Motor neuron (in vitro differentiated cells): ENCODE results near the gene SLC43A3. TPM values are rescaled to one million over a fixed set of nuclear protein-coding genes. Genes with fewer than 3 reads are reported as not detected.

Experiments
- ATAC-seq, 8 experiments: fragments of 200-7000 bp; cut with Tn5 transposase; replicated peaks in 6 of 8; 2 replicates each; pipeline ENCODE4 v1.8.0; 2021; ENCODE audit warnings: mild to moderate bottlenecking in 8 of 8, moderate library complexity in 8 of 8
- H3K27ac ChIP-seq, 2 donors: fragments of 250-450 bp; sonication (Bioruptor Pico); 2 replicates each; pipeline ENCODE4 v1.9.0; 2021; ENCODE audit warnings: antibody characterized with exemption in 2 of 2, mild to moderate bottlenecking in 2 of 2, moderate library complexity in 1 of 2
- H3K4me1 ChIP-seq, 2 donors: fragments of 250-450 bp; sonication (Bioruptor Pico); replicated peaks in 1 of 2; 2 replicates each; pipeline ENCODE4 v1.6.1; 2021; ENCODE audit warnings: antibody characterized with exemption in 2 of 2, mild to moderate bottlenecking in 2 of 2, moderate library complexity in 1 of 2
- H3K4me3 ChIP-seq, 5 donors: fragments of 250-450 bp; sonication (Bioruptor Pico); 2 replicates each; pipeline ENCODE4 v1.9.0; 2021; ENCODE audit warnings: antibody characterized with exemption in 5 of 5, mild to moderate bottlenecking in 5 of 5, moderate library complexity in 4 of 5
- WGBS, 10 experiments: fragments of 450-650 bp; shearing (Covaris generic); methylation state at CpG; one replicate each; pipeline ENCODE4 v1.0.0; 2022; 5-methylcytosine and 5-hydroxymethylcytosine counted together
- in situ Hi-C, 9 experiments: fragments of 400-800 bp; cut with MboI; loops; one replicate each; pipeline ENCODE4 v1.15.0; 2021; ENCODE audit warnings: low sequenced_read_pairs in 9 of 9, low pct_unique_long_range_greater_than_20kb in 2 of 9; ENCODE audit not compliant: unreplicated experiment in 9 of 9
- total RNA-seq, 8 experiments: library from RNA; unstranded; fragments of 300-600 nt; gene quantifications; 2 replicates each; pipeline versions ENCODE4 v1.2.3 to v1.2.4, GENCODE V29; 2022

The SLC43A3 gene
- total RNA-seq, 8 experiments from 2014 or later: 0.43 to 25.8 (median 3.0) TPM

DNA sequence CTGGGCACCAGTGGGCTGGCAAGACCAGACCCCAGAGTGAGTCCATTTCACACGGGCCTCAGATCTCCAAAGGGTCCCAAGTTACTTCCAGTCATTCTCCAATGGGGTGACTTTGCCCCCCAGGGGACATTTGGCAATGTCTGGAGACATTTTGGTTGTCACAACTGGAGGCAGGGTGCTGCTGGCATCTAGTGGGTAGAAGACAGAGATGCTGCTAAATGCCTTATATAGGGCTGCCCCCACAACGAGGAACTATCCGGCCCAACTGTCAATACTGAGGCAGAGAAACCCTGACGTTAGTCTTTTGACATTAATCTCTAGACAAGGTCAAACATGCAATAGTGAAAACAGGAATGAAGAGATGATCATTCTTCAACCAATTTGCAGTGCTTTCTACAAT, 39.8 kb upstream of the SLC43A3 start:
- WGBS, 10 experiments: 0 to 79% (median 40%) methylated on average over 1 to 3 of the region's 4 CpGs; no CpG with 5 or more reads in 5 of the 10 experiments
- Histone ChIP-seq H3K27ac (no peak overlapping the region), H3K4me3 (no peak overlapping the region), H3K4me1 (peaks cover 24 to 29% of the 10 kb centered on the region in 2 donors)
- in situ Hi-C loops: loop anchor here in 1 of 9 experiments (25.0 kb wide), 1 partner anchor 129 kb away; the partner anchor contains the start of genes P2RX3 and SSRP1
- ATAC-seq: no peak

GRCh38 chr11:57464539-57465181, 37.7 kb upstream of the SLC43A3 start:
- WGBS, 10 experiments: 63 to 100% (median 82%) methylated on average over 1 to 12 of the region's 30 CpGs; no CpG with 5 or more reads in 2 of the 10 experiments
- Histone ChIP-seq H3K4me1 (peaks cover 24 to 32% of the 10 kb centered on the region in 2 donors), H3K27ac (peak overlapping the region in 1 of 2 donors; percentile 77), H3K4me3 (no peak overlapping the region)
- no peak for ATAC-seq
- in situ Hi-C loops: loop anchor here in 1 of 9 experiments (25.0 kb wide), 1 partner anchor 127 kb away; the partner anchor contains the start of genes P2RX3 and SSRP1

DNA sequence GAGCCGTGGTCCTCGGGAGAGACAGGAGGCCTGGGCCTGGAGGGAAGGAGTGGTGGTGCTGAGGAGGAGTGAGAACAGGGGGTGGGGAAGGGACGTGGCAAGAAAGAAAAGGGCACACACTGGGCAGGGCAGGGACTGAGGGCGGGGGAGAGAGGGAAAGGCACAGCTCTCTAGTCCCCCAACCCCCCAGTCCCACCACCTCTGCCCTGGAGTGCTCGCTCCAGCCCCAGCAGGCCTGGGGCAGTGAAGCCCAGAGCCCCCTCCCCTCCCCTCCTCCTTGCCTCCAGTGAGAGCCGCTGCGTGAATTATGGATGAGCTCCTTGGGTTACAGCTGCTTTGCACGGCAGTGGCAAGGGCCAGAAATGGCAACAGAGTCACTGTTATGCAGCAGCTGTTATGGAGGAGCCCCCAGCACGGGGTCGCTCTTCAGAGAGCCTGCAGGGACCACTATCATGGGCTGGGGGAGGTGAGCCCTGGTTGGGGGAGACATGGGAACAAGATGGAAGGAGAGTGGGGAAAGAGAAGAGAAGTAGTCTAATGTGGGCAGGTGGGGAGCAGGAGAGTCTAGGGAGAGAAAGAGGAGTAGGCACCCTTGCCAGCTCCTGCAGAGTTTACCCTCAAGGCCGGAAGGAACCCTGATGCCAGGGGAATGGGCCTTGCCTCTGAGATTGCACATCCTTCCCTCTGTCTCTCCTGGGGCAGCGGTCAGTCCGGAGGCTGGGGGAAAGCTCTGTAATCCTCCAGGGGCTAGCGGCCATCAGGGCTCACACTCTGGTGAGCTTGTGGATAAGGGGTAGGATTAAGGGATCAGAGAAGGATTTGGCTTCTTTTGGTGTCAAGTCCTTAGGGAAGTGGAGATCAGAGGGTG, 37.0 kb upstream of the SLC43A3 start:
- in situ Hi-C loops: loop anchor here in 1 of 9 experiments (25.0 kb wide), 1 partner anchor 127 kb away; the partner anchor contains the start of genes P2RX3 and SSRP1
- peak overlapping the region in 3 of 5 donors; percentile 0 to 16 (median 1) for H3K4me3 ChIP-seq
- 37 to 100% (median 70%) methylated on average over 1 to 5 of the region's 14 CpGs; no CpG with 5 or more reads in 6 of the 10 experiments for WGBS, 10 experiments
- ATAC-seq: peak in 6 of 8 experiments; percentile 17 to 83 (median 76)
- peaks cover 32 to 34% of the 10 kb centered on the region in 2 donors for H3K4me1 ChIP-seq
- peak overlapping the region; percentile 61 to 77 for H3K27ac ChIP-seq

DNA sequence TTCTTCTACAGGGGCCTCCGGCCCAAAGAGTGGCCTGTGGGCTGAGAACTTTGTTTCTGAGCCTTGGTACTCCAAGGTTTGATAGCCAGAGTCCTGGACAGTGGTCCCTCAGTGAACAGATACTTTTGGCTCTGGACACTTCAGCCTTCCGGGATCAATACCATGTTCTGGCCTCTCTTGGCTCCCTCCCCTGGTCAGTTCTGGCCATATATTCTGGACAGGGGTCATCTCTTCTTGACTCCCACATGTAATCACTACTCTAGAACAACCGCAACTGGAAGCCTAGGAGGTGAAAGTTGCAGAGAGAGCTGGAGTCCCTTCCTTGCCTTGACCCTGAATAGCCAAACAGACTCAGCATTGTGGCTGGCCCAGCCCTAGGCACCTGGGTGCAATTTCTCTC, 35.7 kb upstream of the SLC43A3 start:
- H3K4me1 ChIP-seq: peaks cover 34% of the 10 kb centered on the region in 2 donors
- in situ Hi-C loops: loop anchor here in 1 of 9 experiments (25.0 kb wide), 1 partner anchor 125 kb away; the partner anchor contains the start of genes P2RX3 and SSRP1
- no peak overlapping the region for H3K27ac ChIP-seq
- ATAC-seq: no peak
- H3K4me3 ChIP-seq: peak overlapping the region in 2 of 5 donors; percentile 73 to 90
- 17 to 100% (median 60%) methylated on average over 1 to 2 of the region's 3 CpGs; no CpG with 5 or more reads in 5 of the 10 experiments for WGBS, 10 experiments

- 14 to 84% (median 70%) methylated on average over 1 to 3 of the region's 16 CpGs; no CpG with 5 or more reads in 6 of the 10 experiments for WGBS, 10 experiments
- no peak for ATAC-seq
- peak overlapping the region in 1 of 2 donors; percentile 49 for H3K27ac ChIP-seq
- peaks cover 37 to 38% of the 10 kb centered on the region in 2 donors for H3K4me1 ChIP-seq
- H3K4me3 ChIP-seq: peak overlapping the region; percentile 70 to 90 (median 78)
- in situ Hi-C loops: loop anchor here in 1 of 9 experiments (25.0 kb wide), 1 partner anchor 125 kb away; the partner anchor contains the start of genes P2RX3 and SSRP1
Measured at GRCh38 chr11:57461841-57462489, 35.0 kb upstream of the SLC43A3 start.

- WGBS, 10 experiments: 36 to 100% (median 72%) methylated on average over 1 to 3 of the region's 50 CpGs; no CpG with 5 or more reads in 6 of the 10 experiments
- Histone ChIP-seq H3K27ac (peak overlapping the region; percentile 49 to 51), H3K4me1 (peaks cover 37 to 38% of the 10 kb centered on the region in 2 donors), H3K4me3 (peak overlapping the region; percentile 70 to 90 (median 78))
- peak in 5 of 8 experiments; percentile 7 to 13 (median 7) for ATAC-seq
- in situ Hi-C loops: loop anchor here in 1 of 9 experiments (25.0 kb wide), 1 partner anchor 124 kb away; the partner anchor contains the start of genes P2RX3 and SSRP1
Measured at GRCh38 chr11:57460758-57461749, 34.1 kb upstream of the SLC43A3 start.

DNA sequence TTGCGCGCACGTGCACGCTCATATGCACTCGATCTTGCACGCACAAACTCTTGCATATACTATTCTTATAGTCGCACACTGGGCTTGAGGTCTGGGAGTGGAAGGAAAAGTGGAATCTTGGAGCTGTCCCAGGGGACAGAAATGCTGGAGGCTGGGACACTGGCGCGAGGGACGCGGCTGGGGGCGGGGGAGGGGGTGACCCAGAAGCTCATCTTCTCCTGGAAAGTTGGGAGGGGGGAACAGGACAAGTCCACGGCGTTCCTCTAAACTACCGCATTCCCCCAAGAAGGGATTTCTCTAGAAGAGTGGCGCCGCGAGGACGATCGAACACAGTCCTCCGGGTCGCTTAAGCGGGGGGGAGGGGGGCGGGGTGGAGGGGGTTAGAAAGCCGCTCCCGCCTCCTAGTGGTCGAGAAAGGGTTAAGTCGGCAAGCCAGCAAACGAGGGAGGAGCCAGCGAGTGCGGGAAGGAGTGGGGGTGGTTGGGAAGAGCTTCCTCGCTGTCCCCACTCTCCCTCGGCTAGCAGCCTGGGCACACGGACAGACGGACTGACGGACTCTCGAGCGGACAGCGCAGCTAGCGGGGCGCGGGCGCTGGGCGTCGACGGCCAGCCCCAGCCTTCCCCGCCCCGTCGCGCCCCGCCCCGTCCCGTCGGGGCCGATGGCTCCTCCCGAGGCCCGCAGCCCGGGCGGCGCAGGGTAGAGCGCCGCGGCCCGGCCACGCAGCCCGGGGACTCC, 33.3 kb upstream of the SLC43A3 start, which contains the start of gene RTN4RL2:
Gene RTN4RL2, plus strand, starts transcription at position 507 of the 736 bp plus-strand sequence. CDS start 338 bp downstream, outside the sequence.
- Histone ChIP-seq H3K27ac (peak within 1 kb of the TSS; percentile 34 to 51), H3K4me3 (peak within 1 kb of the TSS; percentile 70 to 90 (median 78)), H3K4me1 (peaks cover 37 to 38% of the 10 kb centered on the region in 2 donors)
- in situ Hi-C loops: loop anchor here in 1 of 9 experiments (25.0 kb wide), 1 partner anchor 123 kb away; the partner anchor contains the start of genes P2RX3 and SSRP1
- 0 to 8% (median 0%) methylated on average over 2 to 9 of the region's 66 CpGs; no CpG with 5 or more reads in 6 of the 10 experiments for WGBS, 10 experiments
- ATAC-seq: peak; percentile 42 to 77 (median 53)

GRCh38 chr11:57459164-57460021, 32.5 kb upstream of the SLC43A3 start:
- Histone ChIP-seq H3K4me1 (peaks cover 35 to 36% of the 10 kb centered on the region in 2 donors), H3K4me3 (peak overlapping the region; percentile 70 to 90 (median 78)), H3K27ac (no peak overlapping the region)
- WGBS, 10 experiments: 0 to 10% (median 2%) methylated on average over 4 to 12 of the region's 62 CpGs
- in situ Hi-C loops: loop anchor here in 1 of 9 experiments (25.0 kb wide), 1 partner anchor 122 kb away; the partner anchor contains the start of genes P2RX3 and SSRP1
- peak in 2 of 8 experiments; percentile 0 for ATAC-seq

GRCh38 chr11:57458410-57459163, 31.7 kb upstream of the SLC43A3 start:
- H3K27ac ChIP-seq: no peak overlapping the region
- H3K4me3 ChIP-seq: peak overlapping the region in 4 of 5 donors; percentile 70 to 90 (median 76)
- ATAC-seq: peak; percentile 1 to 41 (median 8)
- in situ Hi-C loops: loop anchor here in 1 of 9 experiments (25.0 kb wide), 1 partner anchor 121 kb away; the partner anchor contains the start of genes P2RX3 and SSRP1
- H3K4me1 ChIP-seq: peaks cover 27 to 28% of the 10 kb centered on the region in 2 donors
- WGBS, 10 experiments: 0 to 9% (median 2%) methylated on average over 3 to 18 of the region's 44 CpGs
